ENCODE measurements around the gene KIF12. TPM values are rescaled to one million over a fixed set of nuclear protein-coding genes. Genes with fewer than 3 reads are reported as not detected.
"Not testable (repeated sequence)": the region's sequence is repeated elsewhere in the genome, so short reads cannot be mapped to it uniquely, and the experiment has no call there.

KIF12 gene
- 170 TPM for polyA plus RNA-seq (ENCODE audit: insufficient read length)
- long read RNA-seq, donor 1, partial matches to known transcripts, result 37 of 40 reads
- long read RNA-seq, donor 1, other reads (novel, unspliced or antisense), result 0 of 40 reads
- long read RNA-seq, donor 2, partial matches to known transcripts, result 13 of 16 reads
- long read RNA-seq, donor 2, other reads (novel, unspliced or antisense), result 0 of 16 reads
- long read RNA-seq, donor 3, partial matches to known transcripts, result 24 of 28 reads
- long read RNA-seq, donor 3, other reads (novel, unspliced or antisense), result 0 of 28 reads
- long read RNA-seq, donor 4, result 0 reads
- long read RNA-seq, donor 5, transcript KIF12-207 (19 exons, 2,194 nt), result major isoform, 7 of 27 reads
- long read RNA-seq, donor 5, partial matches to known transcripts, result 18 of 27 reads
- long read RNA-seq, donor 5, other reads (novel, unspliced or antisense), result 0 of 27 reads
- long read RNA-seq, donor 6, partial matches to known transcripts, result 5 of 9 reads
- long read RNA-seq, donor 6, other reads (novel, unspliced or antisense), result 0 of 9 reads
- long read RNA-seq, donor 7, transcript KIF12-207 (19 exons, 2,194 nt), result major isoform, 13 of 106 reads
- long read RNA-seq, donor 7, partial matches to known transcripts, result 92 of 106 reads
- long read RNA-seq, donor 7, other reads (novel, unspliced or antisense), result 0 of 106 reads
- long read RNA-seq, donor 8, partial matches to known transcripts, result 17 of 19 reads
- long read RNA-seq, donor 8, other reads (novel, unspliced or antisense), result 0 of 19 reads

- peak; percentile 91 for DNase-seq
Measured at GRCh38 chr9:114098936-114099668, at the start of gene KIF12. TSS of gene KIF12 (minus strand) at chr9:114099292. CDS start at chr9:114099276, 16 bp downstream.

GRCh38 chr9:114146735-114147134 is 47.6 kb upstream of the KIF12 start:
- no peak for DNase-seq

GRCh38 chr9:114143234-114143633 is 44.1 kb upstream of the KIF12 start:
- DNase-seq, result no peak

- DNase-seq, result no peak
Measured at GRCh38 chr9:114141553-114142402, 42.7 kb upstream of the KIF12 start.

- DNase-seq, result no peak
Measured at GRCh38 chr9:114140850-114141249, 41.8 kb upstream of the KIF12 start.

- DNase-seq, result no peak
Measured at GRCh38 chr9:114140401-114140800, 41.3 kb upstream of the KIF12 start.

GRCh38 chr9:114139071-114139470 is 40.0 kb upstream of the KIF12 start:
- no peak for DNase-seq

- no peak for DNase-seq
Measured at GRCh38 chr9:114138552-114138971, 39.5 kb upstream of the KIF12 start.

GRCh38 chr9:114137831-114138230 is 38.7 kb upstream of the KIF12 start:
- no peak for DNase-seq

GRCh38 chr9:114134827-114135396 is 35.8 kb upstream of the KIF12 start:
- DNase-seq, result no peak

- DNase-seq, result no peak
Measured at GRCh38 chr9:114132550-114132918, 33.4 kb upstream of the KIF12 start.

GRCh38 chr9:114131808-114132549 is 32.9 kb upstream of the KIF12 start:
- DNase-seq, result no peak

- DNase-seq, result no peak
Measured at GRCh38 chr9:114130624-114131277, 31.7 kb upstream of the KIF12 start.

- DNase-seq, result no peak
Measured at GRCh38 chr9:114130141-114130540, 31.0 kb upstream of the KIF12 start.

GRCh38 chr9:114128759-114129158 is 29.7 kb upstream of the KIF12 start:
- not testable (repeated sequence) for DNase-seq

- no peak for DNase-seq
Measured at GRCh38 chr9:114126247-114127060, 27.4 kb upstream of the KIF12 start.

- no peak for DNase-seq
Measured at GRCh38 chr9:114125476-114126013, 26.5 kb upstream of the KIF12 start.

GRCh38 chr9:114124666-114125475 is 25.8 kb upstream of the KIF12 start:
- DNase-seq, result no peak

Data from left kidney (tissue), 8 donors.